DND-41 (cell line): Measurements from ENCODE around the gene LRP1.

Experiments
- ATAC-seq: fragments of 200-7000 bp; cut with Tn5 transposase; 3 replicates; pipeline ENCODE4 v1.9.1; 2021; ENCODE audit warnings: low read depth; ENCODE audit not compliant: insufficient read depth
- DNase-seq: peaks from one replicate; pipeline ENCODE4 v3.0.0-alpha.2; 2020
- H2AFZ ChIP-seq: 2 replicates; pipeline ENCODE4 v1.6.0; 2012; ENCODE audit warnings: low read depth, low read length
- H3K27ac ChIP-seq: 2 replicates; pipeline ENCODE4 v1.5.1; 2012; ENCODE audit warnings: low read length, inconsistent platforms
- H3K27me3 ChIP-seq: fragments of 200-600 bp; sonication (generic); 2 replicates; pipeline ENCODE4 v1.6.0; 2012; ENCODE audit warnings: low read length, mild to moderate bottlenecking, inconsistent platforms; ENCODE audit not compliant: insufficient read depth, poor library complexity
- H3K36me3 ChIP-seq: 2 replicates; pipeline ENCODE4 v1.5.1; 2012; ENCODE audit warnings: low read length, inconsistent platforms; ENCODE audit not compliant: insufficient read depth
- H3K4me1 ChIP-seq: 2 replicates; pipeline ENCODE4 v1.5.1; 2012; ENCODE audit warnings: mild to moderate bottlenecking, low read length; ENCODE audit not compliant: insufficient read depth
- H3K4me2 ChIP-seq: 2 replicates; pipeline ENCODE4 v1.6.0; 2012; ENCODE audit warnings: mild to moderate bottlenecking, moderate library complexity, low read length, inconsistent platforms; ENCODE audit not compliant: insufficient read depth
- H3K4me3 ChIP-seq, 2 experiments: fragments of 200-600 bp in 1 of 2; shearing (Covaris generic) in 1 of 2; 2 replicates each; pipeline ENCODE4 v1.5.1; 2012 to 2016; ENCODE audit warnings: inconsistent platforms in 2 of 2, low read length in 2 of 2, mild to moderate bottlenecking in 2 of 2, low read depth in 1 of 2, moderate library complexity in 1 of 2
- H3K79me2 ChIP-seq: 2 replicates; pipeline ENCODE4 v1.6.0; 2012; ENCODE audit warnings: low read length, inconsistent platforms; ENCODE audit not compliant: insufficient read depth
- H3K9ac ChIP-seq: 2 replicates; pipeline ENCODE4 v1.6.0; 2012; ENCODE audit warnings: low read depth, mild to moderate bottlenecking, inconsistent platforms, low read length, moderate library complexity
- H3K9me3 ChIP-seq: 2 replicates; pipeline ENCODE4 v1.5.1; 2012; ENCODE audit warnings: low read length, moderate library complexity, mild to moderate bottlenecking, inconsistent platforms; ENCODE audit not compliant: insufficient read depth, severe bottlenecking
- H4K20me1 ChIP-seq: 2 replicates; pipeline ENCODE4 v1.6.0; 2012; ENCODE audit warnings: low read length; ENCODE audit not compliant: insufficient read depth
- EZH2 ChIP-seq: IDR thresholded peaks from 3 replicates; pipeline ENCODE4 v1.6.1; 2012; ENCODE audit warnings: borderline replicate concordance, low read depth, mild to moderate bottlenecking, moderate library complexity, low read length, inconsistent platforms; ENCODE audit not compliant: severe bottlenecking
- TF ChIP-seq, protein P1 (sequence below): IDR thresholded peaks from 2 replicates; pipeline ENCODE4 v1.5.1; 2012; ENCODE audit warnings: borderline replicate concordance, low read length, moderate library complexity, mild to moderate bottlenecking; ENCODE audit not compliant: poor library complexity, severe bottlenecking; ENCODE audit errors: extremely low read depth

LRP1 gene

DNA sequence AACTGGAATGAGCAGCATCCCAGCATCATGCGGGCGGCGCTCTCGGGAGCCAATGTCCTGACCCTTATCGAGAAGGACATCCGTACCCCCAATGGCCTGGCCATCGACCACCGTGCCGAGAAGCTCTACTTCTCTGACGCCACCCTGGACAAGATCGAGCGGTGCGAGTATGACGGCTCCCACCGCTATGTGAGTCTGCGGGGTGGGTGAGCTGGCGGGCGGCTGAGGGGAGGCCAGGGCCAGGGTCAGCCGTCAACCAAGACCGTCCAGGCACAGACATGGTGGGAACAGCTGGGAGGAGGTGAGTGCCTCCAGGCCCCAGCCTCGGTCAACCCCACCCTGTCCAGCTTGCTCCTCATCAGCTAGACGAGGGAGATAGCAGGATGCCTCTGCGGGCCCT, 62.5 kb downstream of the LRP1 start:
- no peak for ATAC-seq
- Histone ChIP-seq H4K20me1 (peaks cover 1% of the 10 kb centered on the region; the same call in 1 of the 2 replicates), H3K4me3 (no peak overlapping the region), H2AFZ (no peak overlapping the region), H3K9ac (no peak overlapping the region), H3K36me3 (no peaks in the 10 kb centered on the region), H3K79me2 (no peaks in the 10 kb centered on the region), H3K4me1 (no peaks in the 10 kb centered on the region), H3K27me3 (no peaks in the 10 kb centered on the region), H3K4me2 (no peak overlapping the region), H3K9me3 (no peaks in the 10 kb centered on the region), H3K27ac (no peak overlapping the region)
- TF ChIP-seq, protein P1, sequence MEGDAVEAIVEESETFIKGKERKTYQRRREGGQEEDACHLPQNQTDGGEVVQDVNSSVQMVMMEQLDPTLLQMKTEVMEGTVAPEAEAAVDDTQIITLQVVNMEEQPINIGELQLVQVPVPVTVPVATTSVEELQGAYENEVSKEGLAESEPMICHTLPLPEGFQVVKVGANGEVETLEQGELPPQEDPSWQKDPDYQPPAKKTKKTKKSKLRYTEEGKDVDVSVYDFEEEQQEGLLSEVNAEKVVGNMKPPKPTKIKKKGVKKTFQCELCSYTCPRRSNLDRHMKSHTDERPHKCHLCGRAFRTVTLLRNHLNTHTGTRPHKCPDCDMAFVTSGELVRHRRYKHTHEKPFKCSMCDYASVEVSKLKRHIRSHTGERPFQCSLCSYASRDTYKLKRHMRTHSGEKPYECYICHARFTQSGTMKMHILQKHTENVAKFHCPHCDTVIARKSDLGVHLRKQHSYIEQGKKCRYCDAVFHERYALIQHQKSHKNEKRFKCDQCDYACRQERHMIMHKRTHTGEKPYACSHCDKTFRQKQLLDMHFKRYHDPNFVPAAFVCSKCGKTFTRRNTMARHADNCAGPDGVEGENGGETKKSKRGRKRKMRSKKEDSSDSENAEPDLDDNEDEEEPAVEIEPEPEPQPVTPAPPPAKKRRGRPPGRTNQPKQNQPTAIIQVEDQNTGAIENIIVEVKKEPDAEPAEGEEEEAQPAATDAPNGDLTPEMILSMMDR: no peak
- TF ChIP-seq EZH2: no peak
- no peak for DNase-seq

DNA sequence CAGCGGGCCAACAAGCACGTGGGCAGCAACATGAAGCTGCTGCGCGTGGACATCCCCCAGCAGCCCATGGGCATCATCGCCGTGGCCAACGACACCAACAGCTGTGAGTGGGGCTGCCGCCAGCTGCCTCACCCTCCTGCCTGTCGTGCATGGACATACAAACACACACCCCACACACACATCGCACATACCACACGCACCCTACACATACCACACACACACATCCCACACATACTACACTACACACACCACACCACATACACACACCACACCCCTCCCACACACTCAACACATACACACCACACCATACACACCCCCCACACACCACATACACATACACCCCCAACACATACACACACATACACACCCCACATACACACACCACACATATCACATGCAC, 63.1 kb downstream of the LRP1 start:
- no peak overlapping the region for H3K9ac ChIP-seq
- no peaks in the 10 kb centered on the region for H3K27me3 ChIP-seq
- no peaks in the 10 kb centered on the region for H3K79me2 ChIP-seq
- TF ChIP-seq EZH2: no peak
- TF ChIP-seq, protein P1: no peak
- no peaks in the 10 kb centered on the region for H3K36me3 ChIP-seq
- H3K4me1 ChIP-seq: no peaks in the 10 kb centered on the region
- DNase-seq (no peak), ATAC-seq (no peak)
- no peak overlapping the region for H3K4me3 ChIP-seq
- no peak overlapping the region for H2AFZ ChIP-seq
- no peaks in the 10 kb centered on the region; the same call in 1 of the 2 replicates for H4K20me1 ChIP-seq
- no peak overlapping the region for H3K4me2 ChIP-seq
- no peaks in the 10 kb centered on the region for H3K9me3 ChIP-seq
- H3K27ac ChIP-seq: no peak overlapping the region

DNA sequence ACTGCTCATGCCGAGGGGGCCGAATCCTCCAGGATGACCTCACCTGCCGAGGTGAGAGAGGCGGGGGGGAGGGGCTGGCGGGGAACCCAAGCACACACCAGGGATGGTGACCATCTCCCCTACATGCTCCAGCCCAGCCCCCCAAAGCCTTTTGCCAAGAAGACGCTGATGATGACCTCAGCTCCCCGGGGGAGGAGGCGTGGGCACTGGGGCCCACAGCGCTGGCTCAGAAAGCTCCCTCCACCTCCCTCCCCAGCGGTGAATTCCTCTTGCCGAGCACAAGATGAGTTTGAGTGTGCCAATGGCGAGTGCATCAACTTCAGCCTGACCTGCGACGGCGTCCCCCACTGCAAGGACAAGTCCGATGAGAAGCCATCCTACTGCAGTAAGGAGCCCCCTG, 64.6 kb downstream of the LRP1 start:
- H3K79me2 ChIP-seq: no peaks in the 10 kb centered on the region
- no peak overlapping the region for H3K4me2 ChIP-seq
- no peak for DNase-seq
- no peak for TF ChIP-seq EZH2
- TF ChIP-seq, protein P1: no peak
- no peak for ATAC-seq
- no peak overlapping the region for H3K27ac ChIP-seq
- H3K9ac ChIP-seq: no peak overlapping the region
- H2AFZ ChIP-seq: no peak overlapping the region
- H3K36me3 ChIP-seq: no peaks in the 10 kb centered on the region
- no peaks in the 10 kb centered on the region; the same call in 1 of the 2 replicates for H4K20me1 ChIP-seq
- no peaks in the 10 kb centered on the region for H3K27me3 ChIP-seq
- H3K4me3 ChIP-seq: no peak overlapping the region
- H3K9me3 ChIP-seq: no peaks in the 10 kb centered on the region
- no peaks in the 10 kb centered on the region for H3K4me1 ChIP-seq

DNA sequence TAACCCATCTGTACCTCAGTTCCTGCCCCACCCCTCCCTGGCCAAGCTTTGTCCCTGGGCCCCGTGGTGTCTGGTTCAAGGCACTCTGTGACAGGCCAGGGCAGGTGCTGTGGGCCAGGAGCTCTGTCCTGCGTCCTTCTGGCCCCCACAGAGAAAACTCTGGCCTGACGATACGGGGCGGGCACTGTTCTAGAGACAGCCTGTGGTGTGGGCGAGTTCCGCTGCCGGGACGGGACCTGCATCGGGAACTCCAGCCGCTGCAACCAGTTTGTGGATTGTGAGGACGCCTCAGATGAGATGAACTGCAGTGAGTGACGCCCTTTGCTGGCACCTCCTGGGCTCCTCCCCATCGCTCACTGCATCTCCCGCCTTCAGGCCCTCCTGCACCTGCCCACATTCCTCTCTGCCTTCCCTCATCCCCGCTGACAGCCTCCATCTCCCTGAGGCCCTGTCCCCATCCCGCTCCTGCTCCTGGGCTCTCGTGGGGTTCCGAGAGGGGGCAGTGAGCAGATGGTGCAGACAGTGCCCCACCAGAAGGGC, 65.5 kb downstream of the LRP1 start:
- Histone ChIP-seq H3K4me2 (no peak overlapping the region), H2AFZ (no peak overlapping the region), H3K4me3 (no peak overlapping the region), H4K20me1 (no peaks in the 10 kb centered on the region; the same call in 1 of the 2 replicates), H3K27me3 (no peaks in the 10 kb centered on the region), H3K27ac (no peak overlapping the region), H3K9me3 (no peaks in the 10 kb centered on the region), H3K4me1 (no peaks in the 10 kb centered on the region), H3K79me2 (no peaks in the 10 kb centered on the region), H3K9ac (no peak overlapping the region), H3K36me3 (no peaks in the 10 kb centered on the region)
- TF ChIP-seq EZH2: no peak
- TF ChIP-seq, protein P1: no peak
- DNase-seq (no peak), ATAC-seq (no peak)
